Measurements from ENCODE around the gene VEGFD.

VEGFD gene

DNA sequence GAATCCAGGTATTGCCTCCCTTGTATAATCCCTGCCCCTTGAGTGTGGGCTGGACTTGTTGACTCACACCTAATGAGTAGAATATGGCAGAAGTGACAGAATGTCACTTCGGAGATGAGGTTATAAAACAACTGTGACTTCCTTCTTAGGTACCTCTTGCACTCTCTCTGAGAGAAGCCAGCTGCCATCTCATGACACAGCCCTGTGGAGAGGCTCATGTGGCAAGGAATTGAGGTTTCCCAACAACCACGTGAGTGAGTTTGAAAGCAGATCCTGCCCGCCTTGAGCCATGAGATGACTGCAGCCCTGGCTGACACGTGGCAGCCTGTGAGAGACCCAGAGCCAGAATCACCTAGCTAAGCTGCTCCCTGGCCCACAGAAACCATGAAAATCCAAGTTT is 82.3 kb downstream of the VEGFD start:
- no peak for DNase-seq (ENCODE audit: low read depth)

DNA sequence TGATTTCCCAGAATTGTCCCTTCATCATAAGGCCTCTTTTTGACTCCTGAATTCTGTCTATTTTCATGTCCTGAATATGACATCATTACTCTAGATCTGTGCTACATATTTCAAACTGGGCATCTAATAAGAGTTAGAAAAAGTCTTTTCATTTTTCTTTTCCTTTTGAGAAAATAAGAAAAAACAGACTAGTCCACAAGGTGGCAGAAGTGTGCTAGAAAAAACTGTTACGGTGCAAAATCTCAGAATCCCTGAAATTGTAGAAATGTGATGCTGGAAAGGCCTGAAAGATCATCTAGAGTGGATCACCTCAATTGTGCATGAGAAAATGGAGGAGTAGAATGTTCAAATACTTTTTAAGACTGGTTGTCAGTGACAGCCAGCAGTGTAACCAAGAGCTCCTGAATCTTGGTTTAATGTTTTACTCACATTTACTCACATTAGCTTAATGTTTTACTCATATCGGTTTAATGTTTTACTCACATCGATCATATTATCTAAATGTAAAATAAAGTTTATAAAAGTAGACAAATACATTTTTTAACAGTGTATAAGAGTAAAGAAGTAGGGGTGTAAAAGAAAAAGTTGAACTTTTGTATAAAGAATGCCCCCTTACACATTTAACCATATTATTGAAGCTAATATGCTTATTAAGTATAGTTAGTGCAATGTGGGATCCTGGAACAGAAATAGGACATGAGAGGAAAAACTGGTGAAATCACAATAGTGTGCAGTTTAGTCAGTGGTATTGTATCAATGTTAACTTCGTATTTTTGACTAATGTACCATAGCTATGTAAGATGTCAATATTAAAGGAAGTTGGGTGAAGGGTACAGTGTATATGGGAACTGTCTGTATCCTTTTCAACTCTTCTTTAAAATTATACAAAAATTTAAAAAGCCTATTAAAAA is 84.0 kb downstream of the VEGFD start:
- DNase-seq (ENCODE audit: low read depth): no peak

DNA sequence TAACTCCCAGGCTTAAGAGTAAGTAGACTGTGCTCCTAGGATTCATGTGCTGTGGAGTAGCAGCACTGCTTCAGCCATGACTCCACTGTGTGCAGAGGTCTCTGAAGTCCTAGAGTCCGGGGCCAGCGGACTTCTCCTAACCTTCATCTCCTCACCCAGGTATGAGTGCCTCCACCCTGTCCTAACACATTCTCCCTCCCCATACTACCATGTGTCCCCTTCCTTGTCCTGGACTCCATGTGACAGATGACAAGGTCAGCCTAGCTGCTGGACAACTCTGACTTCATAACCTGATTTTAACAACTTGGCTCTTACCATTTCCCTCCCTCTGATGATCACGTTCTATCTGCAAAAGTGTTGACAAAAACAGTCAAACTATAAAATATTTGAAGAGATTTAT is 85.4 kb downstream of the VEGFD start:
- no peak for DNase-seq (ENCODE audit: low read depth)

DNA sequence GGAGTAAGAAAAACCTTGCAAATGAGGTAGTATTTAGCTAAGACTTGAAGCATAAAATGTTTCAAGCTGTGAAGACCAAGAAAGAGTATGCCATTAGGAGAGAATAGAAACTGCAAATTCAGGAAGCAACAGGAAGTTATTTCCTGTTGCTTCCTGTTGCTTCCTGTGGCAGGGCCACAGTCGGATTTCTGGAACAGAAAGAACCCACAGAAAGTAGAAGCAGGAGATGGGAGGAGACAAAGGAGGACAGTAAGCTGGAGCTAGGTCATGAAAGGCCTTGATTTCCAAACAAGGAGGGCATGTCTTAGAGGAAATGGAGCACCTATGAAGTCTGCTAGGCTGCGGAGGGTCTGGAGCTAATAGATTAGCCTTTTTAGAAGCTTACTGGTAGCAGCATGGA is 86.0 kb downstream of the VEGFD start:
- DNase-seq (ENCODE audit: low read depth): no peak

Measured in stimulated activated CD8-positive, alpha-beta memory T cell treated with anti-CD3 and anti-CD28 coated beads, Interleukin-12 subunit alpha, Interleukin-12 subunit beta, amount 100 ng/mL, for 4 hours (primary cell).